Neural cell (in vitro differentiated cells): ENCODE measurements around the gene SSBP2. TPM values are rescaled to one million over a fixed set of nuclear protein-coding genes. Genes with fewer than 3 reads are reported as not detected.

Experiments used
- H2AFZ ChIP-seq: fragments of 200-600, 300-800 bp; sonication (generic), shearing (Covaris generic); 2 replicates; pipeline ENCODE4 v1.6.0; 2014; ENCODE audit warnings: low read depth, mild to moderate bottlenecking, antibody characterized with exemption, low read length, moderate library complexity
- H3F3A ChIP-seq: fragments of 200-600 bp; shearing (Covaris generic); 2 replicates; pipeline ENCODE4 v1.6.1; 2016; ENCODE audit warnings: mild to moderate bottlenecking, moderate library complexity, mixed read lengths, antibody characterized with exemption, low read length; ENCODE audit not compliant: insufficient read depth, poor library complexity, severe bottlenecking
- H3K27ac ChIP-seq: fragments of 200-600, 300-800 bp; sonication (generic), shearing (Covaris generic); 2 replicates; pipeline ENCODE4 v1.5.1; 2014; ENCODE audit warnings: mild to moderate bottlenecking, low read length, moderate library complexity
- H3K27me3 ChIP-seq: fragments of 300-800, 200-600 bp; sonication (generic), shearing (Covaris generic); 2 replicates; pipeline ENCODE4 v1.6.0; 2014; ENCODE audit warnings: mild to moderate bottlenecking, low read depth, low read length, moderate library complexity; ENCODE audit not compliant: insufficient read depth
- H3K36me3 ChIP-seq: fragments of 300-800, 200-600 bp; sonication (generic), shearing (Covaris generic); 2 replicates; pipeline ENCODE4 v1.5.1; 2014; ENCODE audit warnings: mild to moderate bottlenecking, antibody characterized with exemption, low read length, moderate library complexity; ENCODE audit not compliant: insufficient read depth
- H3K4me2 ChIP-seq: fragments of 300-800, 200-600 bp; sonication (generic), shearing (Covaris generic); 2 replicates; pipeline ENCODE4 v1.6.0; 2014; ENCODE audit warnings: mild to moderate bottlenecking, low read length
- H3K4me3 ChIP-seq: fragments of 300-800, 200-600 bp; sonication (generic), shearing (Covaris generic); 2 replicates; pipeline ENCODE4 v1.5.1; 2014; ENCODE audit warnings: mild to moderate bottlenecking, low read length, moderate library complexity
- H3K79me2 ChIP-seq: fragments of 200-600 bp; shearing (Covaris generic); replicated peaks from 2 replicates; pipeline ENCODE4 v1.6.0; 2014; ENCODE audit warnings: mild to moderate bottlenecking, low read length, moderate library complexity; ENCODE audit not compliant: insufficient read depth
- H3K9ac ChIP-seq: fragments of 300-800, 200-600 bp; sonication (generic), shearing (Covaris generic); 2 replicates; pipeline ENCODE4 v1.6.1; 2016; ENCODE audit warnings: mild to moderate bottlenecking, low read length, mixed read lengths
- H3K9me2 ChIP-seq: fragments of 200-600 bp; shearing (Covaris generic); 2 replicates; pipeline ENCODE4 v1.6.1; 2016; ENCODE audit warnings: mild to moderate bottlenecking, low read length, mixed read lengths; ENCODE audit not compliant: insufficient read depth
- H3K9me3 ChIP-seq: fragments of 200-600, 300-800 bp; sonication (generic), shearing (Covaris generic); 2 replicates; pipeline ENCODE4 v1.6.1; 2016; ENCODE audit warnings: mild to moderate bottlenecking, mixed run types, low read length, moderate library complexity, mixed read lengths
- H4K20me1 ChIP-seq: fragments of 200-600 bp; shearing (Covaris generic); 2 replicates; pipeline ENCODE4 v1.6.1; 2016; ENCODE audit warnings: mild to moderate bottlenecking, mixed run types; ENCODE audit not compliant: insufficient read depth
- EP300 ChIP-seq: fragments of 450-650 bp; conservative IDR thresholded peaks from 2 replicates; pipeline ENCODE4 v1.6.1; 2014; ENCODE audit warnings: antibody characterized with exemption, mild to moderate bottlenecking, moderate library complexity; ENCODE audit not compliant: poor library complexity, severe bottlenecking
- EZH2 ChIP-seq: fragments of 200-600, 300-800 bp; shearing (Covaris generic), sonication (generic); IDR thresholded peaks from 2 replicates; pipeline ENCODE4 v1.6.1; 2014; ENCODE audit warnings: antibody characterized with exemption, low read length, borderline replicate concordance, mild to moderate bottlenecking; ENCODE audit not compliant: insufficient read depth, poor library complexity, severe bottlenecking
- MXI1 ChIP-seq: fragments of 450-650 bp; conservative IDR thresholded peaks from 2 replicates; pipeline ENCODE4 v1.6.1; 2014; ENCODE audit warnings: antibody characterized with exemption, mild to moderate bottlenecking; ENCODE audit not compliant: poor library complexity, severe bottlenecking
- POLR2AphosphoS5 ChIP-seq: IDR thresholded peaks from 2 replicates; pipeline ENCODE4 v1.6.1; 2012
- RAD21 ChIP-seq: fragments of 450-650 bp; conservative IDR thresholded peaks from 2 replicates; pipeline ENCODE4 v1.6.1; 2014; ENCODE audit warnings: antibody characterized with exemption, mild to moderate bottlenecking, moderate library complexity
- SMC3 ChIP-seq: fragments of 450-650 bp; conservative IDR thresholded peaks from 2 replicates; pipeline ENCODE4 v1.6.1; 2014; ENCODE audit warnings: antibody characterized with exemption, mild to moderate bottlenecking, moderate library complexity; ENCODE audit not compliant: poor library complexity
- TAF1 ChIP-seq: IDR thresholded peaks from 2 replicates; pipeline ENCODE4 v1.6.1; 2012; ENCODE audit warnings: low read depth
- polyA plus RNA-seq: library from polyadenylated mRNA; depleted of rRNA; stranded (reverse); fragments of >200 nt; gene quantifications from 2 replicates; pipeline ENCODE4 v1.2.3, GENCODE V29; 2014
- TF ChIP-seq, protein P1 (sequence below): IDR thresholded peaks from 2 replicates; pipeline ENCODE4 v1.6.1; 2012; ENCODE audit warnings: borderline replicate concordance
- TF ChIP-seq, protein P2 (sequence below): fragments of 450-650 bp; IDR thresholded peaks from 2 replicates; pipeline ENCODE4 v1.5.1; 2014; ENCODE audit warnings: antibody characterized with exemption, mild to moderate bottlenecking, moderate library complexity; ENCODE audit not compliant: poor library complexity, severe bottlenecking

SSBP2 gene
- polyA plus RNA-seq, 1 donor from 2014 or later = 128 TPM

DNA sequence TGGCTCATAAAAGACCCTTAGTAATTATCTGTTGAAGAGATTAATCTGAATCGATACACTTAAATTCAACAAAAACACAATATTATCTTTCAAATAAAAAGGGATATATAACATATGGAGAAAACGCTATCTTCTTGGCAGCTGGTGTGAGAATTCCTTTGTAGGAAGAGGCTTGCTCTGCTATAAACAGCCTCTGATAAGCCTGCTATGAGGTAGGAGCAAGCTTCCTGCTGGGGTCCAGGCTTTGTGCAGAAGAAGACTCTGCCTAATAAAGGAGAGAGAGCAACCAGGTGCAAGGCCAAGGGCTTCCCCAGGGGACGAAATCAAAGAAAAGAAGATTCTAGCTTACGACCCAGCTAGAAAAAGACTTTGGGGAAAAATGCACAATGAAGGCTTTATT is 43.3 kb upstream of the SSBP2 start:
- Histone ChIP-seq H4K20me1 (no peaks in the 10 kb centered on the region), H2AFZ (no peak overlapping the region), H3K27ac (no peak overlapping the region), H3F3A (no peaks in the 10 kb centered on the region), H3K4me3 (no peak overlapping the region), H3K4me2 (no peak overlapping the region), H3K9ac (no peak overlapping the region), H3K79me2 (no peaks in the 10 kb centered on the region), H3K9me2 (no peaks in the 10 kb centered on the region), H3K36me3 (no peaks in the 10 kb centered on the region), H3K9me3 (no peaks in the 10 kb centered on the region), H3K27me3 (no peaks in the 10 kb centered on the region)
- TF ChIP-seq EZH2 (no peak), POLR2AphosphoS5 (no peak), EP300 (no peak), MXI1 (no peak), TAF1 (no peak), SMC3 (no peak), RAD21 (no peak)
- TF ChIP-seq, protein P1, sequence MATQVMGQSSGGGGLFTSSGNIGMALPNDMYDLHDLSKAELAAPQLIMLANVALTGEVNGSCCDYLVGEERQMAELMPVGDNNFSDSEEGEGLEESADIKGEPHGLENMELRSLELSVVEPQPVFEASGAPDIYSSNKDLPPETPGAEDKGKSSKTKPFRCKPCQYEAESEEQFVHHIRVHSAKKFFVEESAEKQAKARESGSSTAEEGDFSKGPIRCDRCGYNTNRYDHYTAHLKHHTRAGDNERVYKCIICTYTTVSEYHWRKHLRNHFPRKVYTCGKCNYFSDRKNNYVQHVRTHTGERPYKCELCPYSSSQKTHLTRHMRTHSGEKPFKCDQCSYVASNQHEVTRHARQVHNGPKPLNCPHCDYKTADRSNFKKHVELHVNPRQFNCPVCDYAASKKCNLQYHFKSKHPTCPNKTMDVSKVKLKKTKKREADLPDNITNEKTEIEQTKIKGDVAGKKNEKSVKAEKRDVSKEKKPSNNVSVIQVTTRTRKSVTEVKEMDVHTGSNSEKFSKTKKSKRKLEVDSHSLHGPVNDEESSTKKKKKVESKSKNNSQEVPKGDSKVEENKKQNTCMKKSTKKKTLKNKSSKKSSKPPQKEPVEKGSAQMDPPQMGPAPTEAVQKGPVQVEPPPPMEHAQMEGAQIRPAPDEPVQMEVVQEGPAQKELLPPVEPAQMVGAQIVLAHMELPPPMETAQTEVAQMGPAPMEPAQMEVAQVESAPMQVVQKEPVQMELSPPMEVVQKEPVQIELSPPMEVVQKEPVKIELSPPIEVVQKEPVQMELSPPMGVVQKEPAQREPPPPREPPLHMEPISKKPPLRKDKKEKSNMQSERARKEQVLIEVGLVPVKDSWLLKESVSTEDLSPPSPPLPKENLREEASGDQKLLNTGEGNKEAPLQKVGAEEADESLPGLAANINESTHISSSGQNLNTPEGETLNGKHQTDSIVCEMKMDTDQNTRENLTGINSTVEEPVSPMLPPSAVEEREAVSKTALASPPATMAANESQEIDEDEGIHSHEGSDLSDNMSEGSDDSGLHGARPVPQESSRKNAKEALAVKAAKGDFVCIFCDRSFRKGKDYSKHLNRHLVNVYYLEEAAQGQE = no peak
- TF ChIP-seq, protein P2, sequence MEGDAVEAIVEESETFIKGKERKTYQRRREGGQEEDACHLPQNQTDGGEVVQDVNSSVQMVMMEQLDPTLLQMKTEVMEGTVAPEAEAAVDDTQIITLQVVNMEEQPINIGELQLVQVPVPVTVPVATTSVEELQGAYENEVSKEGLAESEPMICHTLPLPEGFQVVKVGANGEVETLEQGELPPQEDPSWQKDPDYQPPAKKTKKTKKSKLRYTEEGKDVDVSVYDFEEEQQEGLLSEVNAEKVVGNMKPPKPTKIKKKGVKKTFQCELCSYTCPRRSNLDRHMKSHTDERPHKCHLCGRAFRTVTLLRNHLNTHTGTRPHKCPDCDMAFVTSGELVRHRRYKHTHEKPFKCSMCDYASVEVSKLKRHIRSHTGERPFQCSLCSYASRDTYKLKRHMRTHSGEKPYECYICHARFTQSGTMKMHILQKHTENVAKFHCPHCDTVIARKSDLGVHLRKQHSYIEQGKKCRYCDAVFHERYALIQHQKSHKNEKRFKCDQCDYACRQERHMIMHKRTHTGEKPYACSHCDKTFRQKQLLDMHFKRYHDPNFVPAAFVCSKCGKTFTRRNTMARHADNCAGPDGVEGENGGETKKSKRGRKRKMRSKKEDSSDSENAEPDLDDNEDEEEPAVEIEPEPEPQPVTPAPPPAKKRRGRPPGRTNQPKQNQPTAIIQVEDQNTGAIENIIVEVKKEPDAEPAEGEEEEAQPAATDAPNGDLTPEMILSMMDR = no peak

DNA sequence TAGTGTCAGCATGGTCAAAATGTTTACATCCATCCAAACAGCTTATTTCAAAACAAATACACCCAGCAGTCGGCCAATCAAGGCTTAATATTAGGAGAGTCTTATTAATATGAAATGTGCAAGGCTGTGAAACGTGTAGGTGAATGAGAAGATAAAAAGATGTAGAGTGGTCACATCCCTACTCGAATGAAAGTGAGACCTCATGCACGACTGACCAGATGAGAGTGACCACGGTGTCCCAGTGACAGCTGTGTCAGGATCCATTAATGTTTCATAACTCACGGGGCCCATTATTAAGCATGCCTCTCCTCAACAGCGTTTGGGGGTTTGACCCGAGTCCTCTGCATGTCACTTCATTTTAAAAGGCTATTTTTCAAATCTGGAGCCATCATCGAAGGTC is 39.4 kb upstream of the SSBP2 start:
- H3K9me2 ChIP-seq = no peaks in the 10 kb centered on the region
- H3F3A ChIP-seq = no peaks in the 10 kb centered on the region
- no peaks in the 10 kb centered on the region for H3K27me3 ChIP-seq
- H3K4me3 ChIP-seq = no peak overlapping the region
- no peak overlapping the region for H3K9ac ChIP-seq
- H4K20me1 ChIP-seq = no peaks in the 10 kb centered on the region
- H2AFZ ChIP-seq = no peak overlapping the region
- H3K79me2 ChIP-seq = no peaks in the 10 kb centered on the region
- TF ChIP-seq RAD21 = no peak
- TF ChIP-seq POLR2AphosphoS5 = no peak
- TF ChIP-seq EP300 = no peak
- TF ChIP-seq, protein P2 = no peak
- TF ChIP-seq, protein P1 = no peak
- no peak for TF ChIP-seq EZH2
- TF ChIP-seq SMC3 = no peak
- no peak for TF ChIP-seq MXI1
- no peak overlapping the region for H3K27ac ChIP-seq
- H3K4me2 ChIP-seq = no peak overlapping the region
- no peaks in the 10 kb centered on the region for H3K9me3 ChIP-seq
- H3K36me3 ChIP-seq = no peaks in the 10 kb centered on the region
